HG02970 (cell line): ENCODE results near the gene ITSN2.
"Not testable (repeated sequence)": the region's sequence is repeated elsewhere in the genome, so short reads cannot be mapped to it uniquely, and the experiment has no call there.

Experiments used
- ATAC-seq: cut with Tn5 transposase; IDR thresholded peaks from one replicate; pipeline ENCODE4 v1.9.1; 2021; ENCODE audit warnings: mild to moderate bottlenecking, moderate library complexity, moderate number of reproducible peaks; ENCODE audit not compliant: unreplicated experiment, low FRiP score

ITSN2 gene

DNA sequence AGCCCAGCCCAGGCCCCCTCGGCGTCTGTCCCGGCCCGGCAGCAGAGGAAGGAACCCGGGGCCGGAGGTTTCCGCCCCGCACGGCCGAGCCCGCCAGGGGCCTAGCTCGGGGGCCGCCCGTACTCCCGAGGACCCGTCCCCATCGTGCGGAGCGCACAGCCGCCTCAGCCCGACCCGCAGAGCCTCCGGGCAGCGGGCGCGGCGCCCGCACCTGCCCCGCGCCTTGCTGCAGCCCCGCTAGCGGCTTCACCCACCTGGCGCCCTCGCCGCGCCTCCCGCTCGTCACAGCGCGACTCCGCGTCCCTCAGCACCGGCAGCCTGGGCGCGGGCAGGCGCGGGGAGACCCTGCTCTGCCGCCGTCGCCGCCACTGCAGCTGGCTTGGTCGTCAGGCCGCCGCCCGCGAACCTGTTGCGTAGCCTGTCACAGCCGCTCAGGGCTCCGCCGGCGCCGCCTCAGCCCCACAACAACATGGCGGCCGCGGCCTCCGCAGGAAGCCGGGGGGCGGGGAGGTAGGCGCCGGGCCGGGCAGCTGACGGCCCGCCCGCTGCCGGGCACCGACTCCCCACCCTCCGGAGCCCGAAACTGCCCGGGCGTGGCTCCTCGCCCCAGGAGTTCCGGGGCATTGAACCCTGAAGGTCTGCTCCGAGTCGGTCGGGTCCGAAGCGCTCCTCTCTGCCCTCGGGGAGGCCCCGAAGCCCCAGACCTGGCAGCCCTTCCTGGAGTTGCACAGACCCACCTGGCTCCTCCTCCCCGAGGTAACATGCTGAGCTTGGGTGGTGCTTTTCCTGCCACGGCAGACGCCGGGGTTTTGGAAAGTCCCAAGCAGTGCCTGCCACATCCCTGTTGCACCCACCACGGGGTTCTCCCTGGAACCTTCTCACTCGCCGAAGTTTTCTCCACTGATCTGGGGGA lies at the start of gene ITSN2:
ITSN2 (minus strand) TSS at position 487 of the 913 bp plus-strand sequence. CDS start 32,454 bp downstream, outside the sequence.
- peak; percentile 79 for ATAC-seq

GRCh38 chr2:24409171-24409570 lies 48.8 kb upstream of the ITSN2 start:
- ATAC-seq, result no peak

DNA sequence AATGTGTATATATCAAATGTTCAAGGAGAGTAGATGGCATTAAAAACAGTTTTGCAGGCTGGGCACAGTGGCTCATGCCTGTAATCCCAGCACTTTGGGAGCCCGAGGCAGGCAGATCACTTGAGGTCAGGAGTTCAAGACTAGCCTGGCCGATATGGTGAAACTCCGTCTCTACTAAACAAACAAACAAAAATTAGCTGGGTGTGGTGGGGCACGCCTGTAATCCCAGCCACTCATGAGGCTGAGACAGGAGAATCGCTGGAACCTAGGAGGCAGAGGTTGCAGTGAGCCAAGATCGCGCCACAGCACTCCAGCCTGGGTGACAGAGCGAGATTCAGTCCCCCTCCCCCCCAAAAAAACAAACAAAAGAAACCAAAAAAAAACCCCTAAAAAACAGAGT lies 48.4 kb upstream of the ITSN2 start:
- ATAC-seq, result not testable (repeated sequence)

GRCh38 chr2:24404491-24404921 lies 44.2 kb upstream of the ITSN2 start:
- no peak for ATAC-seq

DNA sequence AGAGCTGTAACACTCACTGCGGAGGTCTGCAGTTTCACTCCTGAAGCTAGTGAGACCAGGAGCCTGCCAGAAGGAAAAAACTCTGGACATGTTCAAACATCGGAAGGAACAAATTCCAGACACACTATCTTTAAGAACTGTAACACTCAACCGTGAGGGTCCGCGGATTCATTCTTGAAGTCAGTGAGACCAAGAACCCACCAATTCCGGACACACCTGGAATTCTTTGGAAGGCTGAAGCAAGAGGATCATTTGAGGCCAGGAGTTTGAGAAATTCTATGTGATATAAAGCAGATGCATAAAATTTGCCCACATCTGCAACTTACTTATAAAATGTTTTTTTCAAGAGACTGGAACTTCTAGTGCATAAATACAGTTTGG lies 43.5 kb upstream of the ITSN2 start:
- no peak for ATAC-seq

GRCh38 chr2:24403168-24403831 lies 43.0 kb upstream of the ITSN2 start:
- no peak for ATAC-seq

- no peak for ATAC-seq
Measured at GRCh38 chr2:24402242-24403097, 42.1 kb upstream of the ITSN2 start.

- ATAC-seq, result no peak
Measured at GRCh38 chr2:24400207-24400907, 40.0 kb upstream of the ITSN2 start.

DNA sequence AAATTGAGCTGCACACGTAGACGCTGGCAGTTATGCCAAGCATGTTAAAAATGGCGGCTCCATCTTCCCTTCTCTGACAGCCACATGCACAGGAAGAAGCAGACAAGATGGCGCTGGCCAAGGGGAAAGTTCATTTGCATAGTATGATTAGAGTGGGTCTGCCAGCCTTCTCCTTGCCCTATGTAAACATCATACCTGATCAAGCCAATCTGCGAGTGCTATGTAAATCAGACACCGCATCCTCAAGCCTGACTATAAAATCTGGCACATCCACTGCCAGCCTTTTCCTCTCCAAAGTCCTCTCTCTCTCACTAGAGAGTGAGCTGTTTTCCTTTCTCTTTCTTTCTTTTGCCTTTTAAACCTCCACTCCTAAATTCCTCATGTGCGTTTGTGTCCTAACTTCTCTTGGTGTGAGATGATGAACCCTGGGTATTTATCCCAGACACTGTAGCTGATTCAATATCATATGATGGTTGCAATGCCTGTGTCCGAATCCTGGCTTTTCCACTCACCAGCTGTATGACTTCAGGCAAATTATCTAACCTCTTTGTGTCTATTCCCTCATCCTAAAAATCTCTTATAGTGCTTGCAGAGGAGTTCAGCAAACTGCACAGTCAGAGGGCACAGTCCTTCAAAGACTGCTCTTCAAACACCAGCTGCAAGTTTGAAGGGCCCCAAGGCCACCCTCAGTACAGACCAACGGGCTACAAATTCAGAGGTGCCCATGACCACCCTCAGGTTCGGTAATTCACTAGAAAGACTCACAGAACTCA lies 39.3 kb upstream of the ITSN2 start:
- ATAC-seq, result no peak

- no peak for ATAC-seq
Measured at GRCh38 chr2:24394998-24395397, 34.7 kb upstream of the ITSN2 start.

DNA sequence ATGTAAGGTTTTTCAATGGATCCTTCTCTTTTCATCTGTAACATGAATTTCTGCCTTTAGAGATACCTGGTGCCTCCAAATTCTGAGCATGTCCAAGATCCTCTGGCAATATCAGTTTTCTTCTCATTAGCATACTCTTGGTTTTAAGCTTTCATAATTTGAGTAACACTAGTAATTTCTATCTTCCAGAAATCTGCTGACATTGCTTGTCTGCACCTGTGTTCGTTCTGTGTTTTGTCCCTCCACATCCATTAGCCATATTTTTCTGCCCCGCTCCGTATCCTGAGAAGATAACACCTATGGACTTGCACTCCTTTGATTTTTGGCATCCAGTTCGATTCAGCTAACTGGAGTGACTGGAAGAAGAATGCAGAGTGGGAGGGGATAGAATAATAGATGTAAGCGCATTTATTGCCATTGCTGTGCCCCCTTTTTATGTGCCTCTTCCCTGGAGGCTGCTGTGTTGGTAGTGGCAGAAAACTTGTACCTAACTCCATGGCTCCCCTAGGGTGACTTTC lies 32.3 kb upstream of the ITSN2 start:
- no peak for ATAC-seq

- no peak for ATAC-seq
Measured at GRCh38 chr2:24385366-24385765, 25.0 kb upstream of the ITSN2 start.

GRCh38 chr2:24382363-24383073 lies 22.2 kb upstream of the ITSN2 start:
- ATAC-seq, result no peak

DNA sequence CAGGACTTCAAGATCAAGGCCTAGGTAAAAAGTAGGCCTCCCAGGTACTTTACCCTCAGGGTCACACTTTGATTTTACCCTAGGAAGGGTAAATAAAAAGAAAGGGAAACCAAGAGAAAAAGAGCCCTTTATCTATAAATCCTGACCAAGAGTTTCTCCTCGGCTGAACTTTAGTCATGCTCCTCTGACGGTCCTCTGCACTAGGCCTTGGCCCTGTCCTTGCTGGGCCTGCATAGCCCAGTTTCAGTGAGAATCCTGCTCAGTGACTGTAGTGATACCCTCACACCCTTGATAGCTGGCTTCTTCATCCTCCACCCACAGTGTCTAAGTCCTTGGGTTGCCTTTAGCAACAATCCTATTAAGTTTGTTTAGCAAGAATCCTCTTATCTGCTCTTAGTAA lies 20.5 kb upstream of the ITSN2 start:
- no peak for ATAC-seq

GRCh38 chr2:24375349-24376087 lies 15.2 kb upstream of the ITSN2 start:
- ATAC-seq, result no peak

DNA sequence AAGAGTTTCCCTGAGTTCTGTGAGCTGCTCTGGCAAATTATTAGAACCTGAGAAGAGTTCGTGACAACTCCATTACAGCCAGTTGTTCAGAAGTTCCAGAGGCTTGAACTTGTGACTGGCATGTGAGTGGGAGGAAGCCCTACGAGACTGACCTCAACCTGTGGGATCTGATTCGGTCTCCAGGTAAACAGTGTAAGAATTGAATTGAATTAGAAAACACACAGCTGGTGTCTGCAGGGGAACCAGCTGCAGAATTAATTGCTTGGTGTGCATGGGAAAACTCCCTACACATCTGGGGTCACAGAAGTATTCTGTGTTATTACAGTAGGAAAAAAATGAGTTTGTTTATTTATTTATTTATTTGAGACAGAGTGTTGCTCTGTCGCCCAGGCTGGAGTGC lies 14.0 kb upstream of the ITSN2 start:
- no peak for ATAC-seq

DNA sequence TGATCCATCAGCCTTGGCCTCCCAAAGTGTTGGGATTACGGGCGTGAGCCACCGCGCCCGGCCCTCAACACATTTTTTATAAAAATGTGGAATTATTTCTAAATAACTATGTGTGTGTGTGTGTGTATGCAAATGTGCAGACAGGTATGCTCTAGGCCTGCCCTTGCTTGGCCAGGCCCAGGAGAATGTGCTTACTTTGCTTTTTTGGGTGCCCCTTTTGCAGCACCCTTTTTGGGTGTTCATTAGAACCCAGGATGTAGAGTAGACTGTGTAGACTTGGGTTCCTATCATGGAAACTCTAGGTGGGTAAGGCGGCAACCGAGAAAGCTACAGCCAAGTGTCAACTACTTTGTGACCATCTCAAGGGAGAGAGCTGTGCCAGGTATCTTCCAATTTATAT lies 11.7 kb upstream of the ITSN2 start:
- no peak for ATAC-seq

GRCh38 chr2:24365826-24366225 lies 5.5 kb upstream of the ITSN2 start:
- no peak for ATAC-seq
